ENCODE measurements around the gene THSD4. TPM values are rescaled to one million over a fixed set of nuclear protein-coding genes. Genes with fewer than 3 reads are reported as not detected.

Gene THSD4
- total and polyA plus RNA-seq, 9 of the 15 experiments (the other 6 are each of a cell fraction or from before 2014, with no cell fraction given) = 0.04 TPM; not detected in 5

GRCh38 chr15:71728881-71729280 lies 613.6 kb downstream of the THSD4 start (continued):
- TF ChIP-seq ARID3A (IDR thresholded peaks at IDR 0.05; ENCODE audit: borderline replicate concordance, low read depth, low read length) = no peak

- Histone ChIP-seq H2AFZ (ENCODE audit: low read depth, low read length) (no peak overlapping the region), H3K9me3 (replicated peaks; ENCODE audit: control insufficient read depth, insufficient read depth, low read depth, low read length) (no peaks in the 10 kb centered on the region), H3K4me3 (no peak overlapping the region), H3K27me3 (ENCODE audit: control insufficient read depth in 2 of 2, insufficient read depth in 2 of 2, low read length in 2 of 2) (no peaks in the 10 kb centered on the region), H3K36me3 (ENCODE audit: control insufficient read depth, insufficient read depth, low read length) (no peaks in the 10 kb centered on the region), H4K20me1 (replicated peaks; ENCODE audit: control insufficient read depth, insufficient read depth, low read length) (no peaks in the 10 kb centered on the region; the same call in 1 of the 2 replicates), H3K79me2 (ENCODE audit: control insufficient read depth, insufficient read depth, low read length) (no peaks in the 10 kb centered on the region), H3K9me1 (ENCODE audit: control insufficient read depth, insufficient read depth, low read length) (no peaks in the 10 kb centered on the region), H3K4me2 (ENCODE audit: insufficient read depth, low read length) (no peak overlapping the region), H3K27ac (ENCODE audit: extremely low read depth, low read depth, low read length) (no peak overlapping the region), H3K4me1 (replicated peaks in 1 of 2; ENCODE audit: control insufficient read depth in 2 of 2, insufficient read depth in 2 of 2, low read length in 2 of 2) (no peaks in the 10 kb centered on the region), H3K9ac (ENCODE audit: insufficient read depth in 1 of 2, low read depth in 2 of 2, low read length in 2 of 2) (no peak overlapping the region)
- in situ Hi-C loops (cut with MboI) = loop anchor here (25.0 kb wide), 1 partner anchor 767 kb away; no protein-coding TSS in a partner anchor
- ChIA-PET CTCF (ENCODE audit: low intra/inter-chr PET ratio) (no interaction called here), POLR2A (interaction anchor here (0.8 kb wide), 1 partner anchor 20 kb away, joined by 4 read pairs; no protein-coding TSS in a partner anchor)
- WGBS (ENCODE audit: insufficient coverage, low coverage, missing lambda C conversion rate) = 0% methylated on average over 2 of the region's 2 CpGs
- TF ChIP-seq ZNF785 (CRISPR knock-in tag; IDR thresholded peaks at IDR 0.05) = no peak
- TF ChIP-seq ZNF316 (IDR thresholded peaks at IDR 0.05) = peak; percentile 58
- intact Hi-C loops (cut with micrococcal nuclease) = no loop called here
- DNase-seq (ENCODE audit: extremely low read depth in 1 of 4, low spot score in 3 of 4) (no peak), ATAC-seq (no peak), FAIRE-seq (no peak)
- no TSS peak for BruUV-seq (replicated peaks)
Measured at GRCh38 chr15:71729319-71729718, 614.0 kb downstream of the THSD4 start.
